Activated naive CD4-positive, alpha-beta T cell treated with anti-CD3 and anti-CD28 coated beads, Interleukin-2, amount 50 U/mL, for 24 hours (primary cell): ENCODE data around the gene TRIM69.

ENCODE experiments used
- H3K27ac Mint-ChIP-seq: one replicate; pipeline ENCODE4 v1.8.0; 2021; ENCODE audit warnings: mild to moderate bottlenecking, mixed read lengths
- H3K27me3 Mint-ChIP-seq: one replicate; pipeline ENCODE4 v1.8.0; 2021; ENCODE audit warnings: mixed read lengths
- H3K36me3 Mint-ChIP-seq: one replicate; pipeline ENCODE4 v1.8.0; 2021; ENCODE audit warnings: mixed read lengths
- H3K4me1 Mint-ChIP-seq: one replicate; pipeline ENCODE4 v1.8.0; 2021; ENCODE audit warnings: mixed read lengths
- H3K4me3 Mint-ChIP-seq: one replicate; pipeline ENCODE4 v1.8.0; 2021; ENCODE audit warnings: mild to moderate bottlenecking, mixed read lengths
- H3K9me3 Mint-ChIP-seq: one replicate; pipeline ENCODE4 v1.8.0; 2021; ENCODE audit warnings: mixed read lengths

The TRIM69 gene

DNA sequence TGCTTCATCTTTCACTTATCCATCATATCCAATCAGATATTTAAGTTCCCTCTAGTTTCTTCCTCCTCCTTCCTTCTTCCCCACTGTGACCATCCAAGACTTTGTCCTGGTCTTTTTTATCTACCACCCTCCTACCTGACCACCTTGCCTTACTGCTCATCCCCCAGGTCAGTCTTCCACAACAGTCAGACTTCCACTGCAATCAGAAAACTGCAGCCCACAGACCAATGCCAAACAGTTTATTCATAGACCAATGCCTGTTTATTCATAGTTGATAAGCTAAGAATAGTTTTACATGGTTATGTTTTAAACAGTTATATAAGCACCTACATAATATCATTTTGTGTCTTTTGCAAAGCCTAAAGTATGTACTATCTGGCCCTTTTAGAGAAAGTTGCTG, 65.5 kb downstream of the TRIM69 start:
- Mint-ChIP-seq H3K9me3 (no peaks in the 10 kb centered on the region), H3K4me3 (no peak overlapping the region), H3K4me1 (no peaks in the 10 kb centered on the region), H3K36me3 (no peaks in the 10 kb centered on the region), H3K27me3 (peaks cover 4% of the 10 kb centered on the region), H3K27ac (no peak overlapping the region)

DNA sequence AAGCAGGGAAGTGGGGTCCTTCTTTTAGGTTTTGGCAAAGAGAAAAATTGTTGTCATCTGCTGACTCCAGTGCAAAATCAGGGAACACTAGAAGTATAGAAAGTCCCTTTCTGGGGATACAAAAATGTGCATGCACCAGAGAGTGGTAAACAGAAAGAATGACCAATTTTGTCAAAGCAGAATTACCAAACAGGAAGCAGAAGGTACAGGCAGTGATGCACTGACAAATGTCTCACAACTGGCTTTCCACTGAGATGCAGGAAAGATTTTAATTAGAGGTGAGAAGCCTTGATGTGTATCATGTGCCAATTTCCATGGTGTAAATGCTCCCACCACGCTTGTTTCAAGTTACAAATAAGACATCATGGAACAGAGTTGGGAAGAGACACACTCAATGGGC, 66.0 kb downstream of the TRIM69 start:
- Mint-ChIP-seq H3K27me3 (peaks cover 3% of the 10 kb centered on the region), H3K9me3 (no peaks in the 10 kb centered on the region), H3K4me1 (no peaks in the 10 kb centered on the region), H3K36me3 (no peaks in the 10 kb centered on the region), H3K27ac (no peak overlapping the region), H3K4me3 (no peak overlapping the region)

DNA sequence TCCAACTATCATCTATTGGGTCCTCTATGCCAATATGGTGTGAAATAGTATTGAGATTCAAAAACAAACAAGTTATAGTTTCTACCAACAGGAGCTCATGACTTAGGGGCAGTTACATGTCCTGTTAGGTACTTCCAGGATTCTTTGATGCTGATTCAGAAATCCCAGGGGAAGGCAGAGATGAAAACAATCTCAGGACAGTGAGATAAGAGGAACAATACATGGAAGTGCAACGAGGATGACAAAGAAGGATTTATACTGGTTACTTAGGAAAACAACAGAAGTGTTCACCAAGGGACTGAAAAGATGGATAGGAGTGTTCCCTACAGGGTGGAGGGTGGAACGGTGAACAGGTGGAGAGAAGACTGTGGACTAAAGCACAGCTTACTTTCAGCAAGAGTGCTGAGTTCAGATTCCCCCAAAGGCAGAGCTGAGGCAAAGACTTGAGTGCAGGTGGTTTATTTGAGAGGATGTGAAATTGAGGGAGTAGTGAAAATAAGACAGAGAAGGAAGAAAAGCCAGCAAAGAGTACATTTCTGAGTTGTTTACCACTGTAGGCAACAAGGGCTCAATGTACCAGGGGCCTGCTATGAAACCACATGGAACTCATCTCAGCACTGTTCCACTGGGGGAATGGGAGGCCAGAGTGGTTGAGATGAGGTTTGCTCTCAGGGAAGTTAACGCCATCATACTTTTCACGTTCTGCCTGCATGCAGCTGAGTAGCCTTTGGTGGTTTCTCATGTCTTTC, 68.1 kb downstream of the TRIM69 start:
- Mint-ChIP-seq H3K4me3 (no peak overlapping the region), H3K27ac (no peak overlapping the region), H3K36me3 (no peaks in the 10 kb centered on the region), H3K9me3 (no peaks in the 10 kb centered on the region), H3K4me1 (no peaks in the 10 kb centered on the region), H3K27me3 (no peaks in the 10 kb centered on the region)

DNA sequence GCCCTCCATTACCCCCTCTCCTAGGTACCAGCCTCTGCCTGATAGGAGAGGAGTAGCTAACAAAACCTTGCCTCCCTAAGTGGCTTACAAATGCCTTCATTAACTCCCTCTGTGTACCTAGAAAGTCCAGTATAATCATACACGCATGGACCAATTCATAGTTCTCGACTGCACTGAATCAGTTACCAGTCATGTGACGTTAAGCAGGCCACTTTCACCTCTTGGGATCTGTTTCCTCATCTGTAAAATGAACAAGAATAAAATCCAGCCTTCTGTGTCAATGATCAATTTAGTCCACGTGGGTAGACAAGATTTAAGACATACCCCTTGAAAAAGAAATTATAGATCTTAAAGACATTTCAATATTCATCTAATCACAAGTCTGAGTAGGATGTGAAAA, 72.2 kb downstream of the TRIM69 start:
- no peak overlapping the region for H3K4me3 Mint-ChIP-seq
- no peak overlapping the region for H3K27ac Mint-ChIP-seq
- peaks cover 3% of the 10 kb centered on the region for H3K4me1 Mint-ChIP-seq
- no peaks in the 10 kb centered on the region for H3K9me3 Mint-ChIP-seq
- no peaks in the 10 kb centered on the region for H3K36me3 Mint-ChIP-seq
- no peaks in the 10 kb centered on the region for H3K27me3 Mint-ChIP-seq

DNA sequence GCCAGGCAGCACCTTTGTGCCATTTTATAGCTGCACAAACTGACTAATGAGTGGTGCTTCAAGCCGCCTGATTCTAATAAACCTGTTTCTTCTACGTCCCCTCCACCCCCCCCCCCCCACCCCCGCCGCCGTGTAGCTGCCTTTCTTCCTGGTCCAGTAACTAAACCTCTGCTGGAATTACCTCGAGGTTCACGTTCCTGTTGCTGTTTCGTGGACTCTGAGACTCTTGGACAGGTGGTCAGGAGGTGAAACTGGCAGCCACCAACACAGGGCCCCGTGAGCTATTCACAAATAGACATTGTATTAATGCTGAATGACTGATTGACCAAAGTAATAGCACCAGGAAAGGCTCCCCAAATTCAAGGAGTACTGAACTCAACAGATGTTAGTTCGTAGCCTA, 73.9 kb downstream of the TRIM69 start:
- Mint-ChIP-seq H3K36me3 (no peaks in the 10 kb centered on the region), H3K27me3 (no peaks in the 10 kb centered on the region), H3K9me3 (no peaks in the 10 kb centered on the region), H3K4me1 (peaks cover 3% of the 10 kb centered on the region), H3K27ac (no peak overlapping the region), H3K4me3 (no peak overlapping the region)

DNA sequence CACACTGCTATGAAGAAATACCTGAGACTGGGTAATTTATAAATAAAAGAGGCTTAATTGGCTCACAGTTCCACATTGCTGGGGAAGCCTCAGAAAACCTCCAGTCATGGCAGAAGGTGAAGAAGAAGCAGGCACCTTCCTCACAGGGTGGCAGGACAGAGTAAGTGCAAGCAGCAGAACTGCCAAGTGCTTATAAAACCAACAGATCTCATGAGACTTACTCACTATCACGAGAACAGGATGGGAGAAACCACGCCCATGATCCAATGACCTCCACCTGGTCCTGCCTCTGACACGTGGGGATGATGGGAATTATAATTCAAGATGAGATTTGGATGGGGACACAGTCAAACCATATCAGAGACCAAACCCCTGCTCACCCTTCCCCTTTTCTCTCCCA, 75.0 kb downstream of the TRIM69 start:
- peaks cover 3% of the 10 kb centered on the region for H3K4me1 Mint-ChIP-seq
- H3K36me3 Mint-ChIP-seq: no peaks in the 10 kb centered on the region
- H3K27ac Mint-ChIP-seq: no peak overlapping the region
- H3K27me3 Mint-ChIP-seq: no peaks in the 10 kb centered on the region
- no peaks in the 10 kb centered on the region for H3K9me3 Mint-ChIP-seq
- H3K4me3 Mint-ChIP-seq: no peak overlapping the region

DNA sequence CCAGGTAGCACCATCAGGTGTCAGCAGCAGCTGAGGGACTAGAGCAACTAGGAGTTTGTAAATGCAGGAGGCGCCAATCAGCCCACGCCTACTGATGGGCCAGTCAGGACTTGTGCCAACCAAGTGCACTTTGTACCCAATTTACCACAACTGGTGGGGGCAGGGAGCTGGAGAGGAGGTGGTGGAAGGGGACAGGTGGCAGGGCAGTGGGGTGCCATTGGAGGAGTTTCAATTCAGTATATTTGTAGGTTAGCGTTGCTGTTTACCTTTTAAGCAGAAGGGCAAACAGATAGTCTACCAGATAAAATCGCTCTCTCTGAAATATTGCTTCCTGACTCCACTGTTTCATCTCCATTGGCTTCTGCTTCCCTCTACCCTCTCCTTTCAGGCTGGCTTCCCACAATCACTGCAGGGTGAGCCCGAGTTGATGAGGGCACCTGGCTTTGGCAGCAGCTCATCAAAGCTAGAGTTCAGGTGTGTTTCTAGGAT, 75.7 kb downstream of the TRIM69 start:
- no peak overlapping the region for H3K27ac Mint-ChIP-seq

DNA sequence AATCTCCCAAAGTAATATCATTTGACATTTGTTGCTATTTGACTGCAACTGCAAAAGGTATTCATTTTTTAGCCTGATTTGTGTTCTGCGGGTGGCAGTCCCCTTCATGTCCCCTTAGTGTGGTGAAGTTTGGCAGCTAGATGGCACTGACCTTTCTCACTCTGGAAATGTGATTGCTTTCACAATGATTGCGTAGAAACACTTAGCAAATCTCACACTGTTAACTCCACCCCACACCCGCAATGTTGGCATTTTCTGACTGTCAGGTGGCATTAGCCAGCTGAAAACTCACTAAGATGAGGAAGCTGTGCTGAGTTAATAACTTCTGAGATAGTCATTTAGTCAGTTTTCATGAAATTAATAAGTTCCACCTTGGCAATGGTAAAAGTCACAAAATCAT, 76.9 kb downstream of the TRIM69 start:
- Mint-ChIP-seq H3K27ac (no peak overlapping the region), H3K27me3 (no peaks in the 10 kb centered on the region), H3K9me3 (no peaks in the 10 kb centered on the region), H3K4me3 (no peak overlapping the region), H3K36me3 (no peaks in the 10 kb centered on the region), H3K4me1 (peaks cover 3% of the 10 kb centered on the region)

More for the DNA sequence above, 75.7 kb downstream of the TRIM69 start:
- Mint-ChIP-seq H3K36me3 (no peaks in the 10 kb centered on the region), H3K4me1 (peaks cover 3% of the 10 kb centered on the region), H3K4me3 (no peak overlapping the region), H3K27me3 (no peaks in the 10 kb centered on the region), H3K9me3 (no peaks in the 10 kb centered on the region)
